HUES64 (cell line): ENCODE data around the gene ERLIN1.

Experiments
- H3K27ac ChIP-seq: 2 replicates; pipeline ENCODE4 v1.7.0; 2013; ENCODE audit warnings: low read depth, low read length, inconsistent platforms
- H3K27me3 ChIP-seq: 2 replicates; pipeline ENCODE4 v1.6.1; 2013; ENCODE audit warnings: mild to moderate bottlenecking, low read length; ENCODE audit not compliant: insufficient read depth
- H3K36me3 ChIP-seq: 2 replicates; pipeline ENCODE4 v1.6.1; 2013; ENCODE audit warnings: mild to moderate bottlenecking, low read length; ENCODE audit not compliant: insufficient read depth
- H3K4me1 ChIP-seq: 2 replicates; pipeline ENCODE4 v1.6.1; 2013; ENCODE audit warnings: mild to moderate bottlenecking, low read length, moderate library complexity; ENCODE audit not compliant: insufficient read depth
- H3K4me3 ChIP-seq: 2 replicates; pipeline ENCODE4 v1.5.1; 2013; ENCODE audit warnings: mild to moderate bottlenecking, low read length, moderate library complexity
- H3K9ac ChIP-seq: 2 replicates; pipeline ENCODE4 v1.6.1; 2013; ENCODE audit warnings: mild to moderate bottlenecking, low read depth, low read length
- H3K9me3 ChIP-seq: 2 replicates; pipeline ENCODE4 v1.6.1; 2013; ENCODE audit warnings: low read depth, low read length; ENCODE audit not compliant: insufficient read depth
- WGBS: fragments of 150-250, 120-280 bp; methylation state at CpG from one replicate; pipeline ENCODE4 v1.1.7; 2013; ENCODE audit warnings: missing lambda C conversion rate; 5-methylcytosine and 5-hydroxymethylcytosine counted together

The ERLIN1 gene

GRCh38 chr10:100151723-100152300, 34.0 kb downstream of the ERLIN1 start:
- no peaks in the 10 kb centered on the region for H3K9me3 ChIP-seq
- H3K36me3 ChIP-seq: peaks cover 60% of the 10 kb centered on the region
- 96% methylated on average over 6 of the region's 6 CpGs for WGBS
- no peak overlapping the region for H3K9ac ChIP-seq
- H3K27ac ChIP-seq: no peak overlapping the region
- H3K4me3 ChIP-seq: no peak overlapping the region
- peaks cover 9% of the 10 kb centered on the region; the same call in 1 of the 2 replicates for H3K4me1 ChIP-seq
- H3K27me3 ChIP-seq: no peaks in the 10 kb centered on the region

DNA sequence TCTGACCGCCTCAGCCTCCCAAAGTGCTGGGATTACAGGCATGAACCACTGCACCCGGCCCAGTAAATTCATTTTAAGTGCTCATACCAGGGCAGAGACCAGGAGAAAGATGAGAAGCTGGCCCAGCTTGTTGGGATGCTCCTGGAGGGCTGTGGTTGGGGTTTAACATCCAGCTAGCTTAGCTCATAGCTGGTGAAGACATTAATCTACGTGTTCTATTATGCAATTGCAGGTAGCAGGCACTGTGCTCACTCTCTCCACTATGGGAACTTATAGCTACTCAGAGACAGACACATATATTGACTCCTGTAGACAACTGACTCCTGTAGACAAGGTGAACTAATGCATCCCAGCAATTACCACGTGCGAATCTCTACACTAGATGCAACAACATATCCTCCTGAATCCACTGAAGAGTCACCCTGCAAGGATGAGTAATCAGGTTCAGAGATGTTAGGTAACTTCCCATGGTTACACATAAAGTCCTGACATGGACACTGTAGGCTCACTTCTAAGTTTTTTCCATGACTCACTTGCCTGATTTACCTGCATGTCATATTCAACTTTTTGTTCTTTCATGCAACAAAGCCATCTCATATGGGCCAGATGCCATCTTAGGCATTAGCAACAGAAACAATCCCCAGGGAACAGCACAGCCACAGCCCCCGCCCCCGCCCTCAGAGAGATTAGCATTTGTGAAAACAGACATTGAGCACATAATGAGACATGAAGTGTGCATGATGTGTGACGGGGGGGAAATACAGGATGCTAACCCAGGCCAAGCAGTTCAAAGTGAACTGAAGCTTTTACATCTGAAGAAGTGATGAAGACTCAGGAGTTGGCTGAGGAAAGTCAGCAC, 37.2 kb downstream of the ERLIN1 start:
- WGBS: 83% methylated on average over 8 of the region's 8 CpGs
- Histone ChIP-seq H3K27me3 (no peaks in the 10 kb centered on the region), H3K4me1 (peaks cover 9% of the 10 kb centered on the region; the same call in 1 of the 2 replicates), H3K9me3 (no peaks in the 10 kb centered on the region), H3K9ac (no peak overlapping the region), H3K4me3 (no peak overlapping the region), H3K36me3 (peaks cover 34% of the 10 kb centered on the region), H3K27ac (no peak overlapping the region)

- no peak overlapping the region for H3K27ac ChIP-seq
- peaks cover 9% of the 10 kb centered on the region; the same call in 1 of the 2 replicates for H3K4me1 ChIP-seq
- H3K36me3 ChIP-seq: peaks cover 20% of the 10 kb centered on the region
- no peak overlapping the region for H3K9ac ChIP-seq
- no peak overlapping the region for H3K4me3 ChIP-seq
- no peaks in the 10 kb centered on the region for H3K9me3 ChIP-seq
- 76% methylated on average over 2 of the region's 2 CpGs for WGBS
- no peaks in the 10 kb centered on the region for H3K27me3 ChIP-seq
These were observed 38.8 kb downstream of the ERLIN1 start for GRCh38 chr10:100146875-100147650.

- 87% methylated on average over 4 of the region's 4 CpGs for WGBS
- Histone ChIP-seq H3K9ac (no peak overlapping the region), H3K36me3 (peaks cover 13% of the 10 kb centered on the region), H3K27me3 (no peaks in the 10 kb centered on the region), H3K4me1 (peaks cover 9% of the 10 kb centered on the region; the same call in 1 of the 2 replicates), H3K27ac (no peak overlapping the region), H3K4me3 (no peak overlapping the region), H3K9me3 (no peaks in the 10 kb centered on the region)
These were observed 39.4 kb downstream of the ERLIN1 start for GRCh38 chr10:100146398-100146797.

DNA sequence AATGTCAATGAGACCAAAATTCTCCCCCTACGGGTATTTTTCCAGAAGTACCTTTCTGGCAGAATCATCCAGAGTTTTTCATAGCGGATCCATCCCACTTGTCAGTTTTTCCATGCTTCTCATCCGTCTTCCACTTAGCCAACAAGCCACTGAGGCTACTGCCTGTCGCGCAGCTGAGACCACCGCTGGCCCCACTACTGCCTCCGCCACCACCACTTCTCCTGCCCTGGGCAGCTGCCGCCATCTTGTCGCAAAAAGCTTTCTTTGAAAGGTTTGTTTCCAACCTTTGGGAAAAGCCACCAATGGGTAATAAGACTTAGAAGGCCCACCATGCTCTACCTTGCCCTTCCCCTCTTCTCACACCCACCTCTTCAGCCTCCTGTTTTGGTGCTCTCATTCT, 42.1 kb downstream of the ERLIN1 start:
- H3K27me3 ChIP-seq: no peaks in the 10 kb centered on the region
- H3K9ac ChIP-seq: no peak overlapping the region
- H3K36me3 ChIP-seq: no peaks in the 10 kb centered on the region
- H3K27ac ChIP-seq: no peak overlapping the region
- H3K9me3 ChIP-seq: no peaks in the 10 kb centered on the region
- WGBS: 94% methylated on average over 9 of the region's 9 CpGs
- H3K4me1 ChIP-seq: peaks cover 3% of the 10 kb centered on the region; the same call in 1 of the 2 replicates
- H3K4me3 ChIP-seq: no peak overlapping the region

GRCh38 chr10:100141446-100142087, 44.3 kb downstream of the ERLIN1 start:
- H3K9ac ChIP-seq: no peak overlapping the region
- no peak overlapping the region for H3K4me3 ChIP-seq
- H3K9me3 ChIP-seq: no peaks in the 10 kb centered on the region
- H3K27ac ChIP-seq: no peak overlapping the region
- WGBS: 89% methylated on average over 4 of the region's 5 CpGs
- H3K4me1 ChIP-seq: no peaks in the 10 kb centered on the region
- no peaks in the 10 kb centered on the region for H3K27me3 ChIP-seq
- H3K36me3 ChIP-seq: no peaks in the 10 kb centered on the region

GRCh38 chr10:100140070-100140469, 45.8 kb downstream of the ERLIN1 start:
- no peak overlapping the region for H3K27ac ChIP-seq
- 92% methylated on average over 4 of the region's 4 CpGs for WGBS

DNA sequence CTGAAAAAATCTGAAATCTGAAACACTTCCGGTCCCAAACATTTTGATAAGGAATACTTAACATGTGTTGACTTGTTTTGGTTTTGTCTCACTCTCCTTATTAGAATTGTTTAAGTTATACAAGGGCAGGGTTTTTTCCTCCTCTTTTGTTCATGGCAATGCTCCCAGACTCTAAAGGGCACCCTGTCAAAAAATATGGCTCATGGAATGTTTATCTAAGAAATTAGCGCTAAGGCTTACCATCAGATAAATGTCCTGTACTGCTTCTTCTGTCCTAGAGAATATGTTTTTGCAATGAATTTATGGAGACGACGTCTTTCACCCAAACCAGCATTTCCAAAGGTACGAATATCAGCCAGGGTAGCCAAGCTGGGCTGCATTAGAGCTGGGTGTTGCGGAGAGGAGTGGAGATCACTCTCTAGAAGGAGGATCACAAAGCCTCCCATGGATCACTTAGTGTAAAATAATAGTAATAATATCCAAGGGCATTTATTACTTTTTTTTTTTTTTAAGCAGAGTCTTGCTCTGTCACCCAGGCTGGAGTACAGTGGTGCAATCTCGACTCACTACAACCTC, 46.8 kb downstream of the ERLIN1 start:
- Histone ChIP-seq H3K36me3 (no peaks in the 10 kb centered on the region), H3K27me3 (no peaks in the 10 kb centered on the region), H3K9me3 (peaks cover 14% of the 10 kb centered on the region), H3K27ac (no peak overlapping the region), H3K9ac (no peak overlapping the region), H3K4me1 (no peaks in the 10 kb centered on the region), H3K4me3 (no peak overlapping the region)
- WGBS: 99% methylated on average over 6 of the region's 7 CpGs

More at GRCh38 chr10:100140070-100140469, 45.8 kb downstream of the ERLIN1 start:
- H3K36me3 ChIP-seq: no peaks in the 10 kb centered on the region
- no peak overlapping the region for H3K9ac ChIP-seq
- no peaks in the 10 kb centered on the region for H3K27me3 ChIP-seq
- H3K4me3 ChIP-seq: no peak overlapping the region
- H3K4me1 ChIP-seq: no peaks in the 10 kb centered on the region
- peaks cover 5% of the 10 kb centered on the region; the same call in 1 of the 2 replicates for H3K9me3 ChIP-seq

DNA sequence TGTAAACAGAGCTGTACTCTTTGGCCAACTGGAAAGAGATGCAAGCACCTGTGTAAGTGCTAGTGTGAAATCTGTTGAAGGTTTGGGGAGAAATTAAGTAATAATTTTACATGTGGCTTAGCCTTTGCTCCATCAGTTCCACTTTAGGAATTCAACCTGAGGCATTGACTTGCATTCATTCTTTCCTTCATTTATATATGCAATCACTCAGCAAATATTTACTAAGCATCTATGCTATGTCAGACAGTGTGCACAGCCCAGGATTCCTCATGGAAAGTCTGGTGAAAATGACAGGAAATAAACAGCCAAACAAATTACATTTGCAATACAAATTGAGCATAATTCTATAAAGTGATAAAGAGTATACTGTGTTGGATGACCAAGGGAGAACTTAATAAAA, 50.3 kb downstream of the ERLIN1 start:
- Histone ChIP-seq H3K36me3 (no peaks in the 10 kb centered on the region), H3K9ac (no peak overlapping the region), H3K27ac (no peak overlapping the region), H3K9me3 (peaks cover 23% of the 10 kb centered on the region), H3K4me1 (no peaks in the 10 kb centered on the region), H3K27me3 (no peaks in the 10 kb centered on the region), H3K4me3 (no peak overlapping the region)

DNA sequence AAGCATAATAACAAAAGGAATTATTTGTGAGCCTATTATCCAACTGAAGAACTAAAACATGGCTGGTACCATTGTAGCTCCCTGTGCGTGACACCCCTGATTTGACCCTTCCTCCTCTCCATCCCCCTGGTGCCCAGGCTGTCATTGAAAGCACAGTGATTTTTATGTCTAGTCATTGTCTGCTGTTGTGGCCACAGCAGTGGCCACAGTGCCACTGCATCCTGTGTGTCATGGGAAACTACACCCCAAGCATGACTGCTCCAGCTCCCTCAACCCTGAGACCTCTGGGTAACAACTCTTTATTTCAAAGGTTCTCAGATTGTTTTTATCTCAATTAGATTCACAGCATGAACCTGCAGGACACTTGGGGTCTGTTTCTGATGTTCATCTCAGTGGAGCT, 52.0 kb downstream of the ERLIN1 start:
- 85% methylated on average over 1 of the region's 1 CpG for WGBS
- H3K36me3 ChIP-seq: no peaks in the 10 kb centered on the region

More for the DNA sequence above, 52.0 kb downstream of the ERLIN1 start:
- H3K9ac ChIP-seq: no peak overlapping the region
- H3K9me3 ChIP-seq: peaks cover 23% of the 10 kb centered on the region
- H3K27me3 ChIP-seq: no peaks in the 10 kb centered on the region
- H3K4me3 ChIP-seq: no peak overlapping the region
- H3K27ac ChIP-seq: no peak overlapping the region
- no peaks in the 10 kb centered on the region for H3K4me1 ChIP-seq
